HepG2 (cell line): ENCODE results near the gene P2RY2. TPM values are rescaled to one million over a fixed set of nuclear protein-coding genes. Genes with fewer than 3 reads are reported as not detected.

ENCODE experiments used
- ARID5B ChIP-seq: IDR thresholded peaks from 2 replicates; pipeline ENCODE4 v1.4.0; 2020; ENCODE audit warnings: mild to moderate bottlenecking, missing genetic modification reagents
- HNRNPK ChIP-seq: fragments of 200-400 bp; formaldehyde crosslinking; IDR thresholded peaks from 2 replicates; pipeline ENCODE4 v1.6.1; 2018; ENCODE audit warnings: low read length, low read depth, moderate library complexity, mild to moderate bottlenecking; ENCODE audit not compliant: poor library complexity, severe bottlenecking
- IRF9 ChIP-seq: sonication (generic); formaldehyde crosslinking; IDR thresholded peaks from 2 replicates; pipeline ENCODE4 v1.8.0; 2022; ENCODE audit warnings: missing genetic modification reagents, mild to moderate bottlenecking, borderline replicate concordance
- MEF2D ChIP-seq: sonication (generic); formaldehyde crosslinking; IDR thresholded peaks from 2 replicates; pipeline ENCODE4 v1.5.1; 2020; ENCODE audit warnings: mild to moderate bottlenecking, missing genetic modification reagents
- PITX1 ChIP-seq: sonication (generic); formaldehyde crosslinking; IDR thresholded peaks from 2 replicates; pipeline ENCODE4 v1.5.1; 2020; ENCODE audit warnings: mild to moderate bottlenecking, missing genetic modification reagents
- SCMH1 ChIP-seq: sonication (generic); formaldehyde crosslinking; IDR thresholded peaks from 2 replicates; pipeline ENCODE4 v1.9.0; 2021; ENCODE audit warnings: missing genetic modification reagents, mild to moderate bottlenecking, borderline replicate concordance
- SKIL ChIP-seq: sonication (generic); formaldehyde crosslinking; IDR thresholded peaks from 2 replicates; pipeline ENCODE4 v1.8.0; 2022; ENCODE audit warnings: missing genetic modification reagents, mild to moderate bottlenecking, moderate library complexity, borderline replicate concordance
- SMAD1 ChIP-seq: sonication (generic); formaldehyde crosslinking; IDR thresholded peaks from 2 replicates; pipeline ENCODE4 v1.4.0; 2020; ENCODE audit warnings: missing genetic modification reagents, low read depth, mild to moderate bottlenecking, borderline replicate concordance
- SRSF1 ChIP-seq: fragments of 200-400 bp; formaldehyde crosslinking; optimal IDR thresholded peaks from 2 replicates; pipeline ENCODE3; 2017; ENCODE audit warnings: mild to moderate bottlenecking, low read depth, low read length, moderate library complexity
- YEATS4 ChIP-seq: sonication (generic); formaldehyde crosslinking; IDR thresholded peaks from 2 replicates; pipeline ENCODE4 v1.4.0; 2020; ENCODE audit warnings: missing genetic modification reagents, borderline replicate concordance
- ZBTB1 ChIP-seq: sonication (generic); formaldehyde crosslinking; IDR thresholded peaks from 2 replicates; pipeline ENCODE4 v1.4.0; 2020; ENCODE audit warnings: missing genetic modification reagents, borderline replicate concordance
- ZBTB7A ChIP-seq: sonication (generic); formaldehyde crosslinking; IDR thresholded peaks from 2 replicates; pipeline ENCODE4 v1.8.0; 2022; ENCODE audit warnings: mild to moderate bottlenecking, missing genetic modification reagents
- ZMAT3 ChIP-seq: sonication (generic); formaldehyde crosslinking; conservative IDR thresholded peaks from 2 replicates; pipeline ENCODE4 v1.7.0; 2021; ENCODE audit warnings: missing genetic modification reagents
- ZNF574 ChIP-seq: sonication (generic); formaldehyde crosslinking; IDR thresholded peaks from 2 replicates; pipeline ENCODE4 v1.4.0; 2020; ENCODE audit warnings: missing genetic modification reagents
- ZNF781 ChIP-seq: sonication (generic); formaldehyde crosslinking; IDR thresholded peaks from 2 replicates; pipeline ENCODE4 v1.5.1; 2020; ENCODE audit warnings: borderline replicate concordance, mild to moderate bottlenecking, missing genetic modification reagents; ENCODE audit errors: not compliant biosample characterization
- ZNF792 ChIP-seq: IDR thresholded peaks from 2 replicates; pipeline ENCODE4 v1.6.1; 2016
- ZNF891 ChIP-seq: sonication (generic); formaldehyde crosslinking; IDR thresholded peaks from 2 replicates; pipeline ENCODE4 v1.5.0; 2020; ENCODE audit warnings: mild to moderate bottlenecking, missing genetic modification reagents
- polyA plus RNA-seq, 8 experiments: library from polyadenylated mRNA; depleted of rRNA in 3 of 8; stranded (reverse) in 7 of 8; unstranded in 1 of 8; fragments of >200 nt; fragmentation: Illumina TruSeq in 4 of 8; extraction: Trizol in 4 of 8; gene quantifications; 2 replicates each; pipeline versions ENCODE4 v1.2.1 to v1.2.3, GENCODE V29; 2011 to 2016; ENCODE audit warnings: low read depth in 4 of 8, missing spikeins in 1 of 8, mixed read lengths in 1 of 8; ENCODE audit not compliant: insufficient read depth in 1 of 8
- total RNA-seq, 5 experiments: library from RNA; depleted of rRNA; stranded (reverse); fragments of >200 nt; fragmentation: Illumina TruSeq; extraction: Trizol; gene quantifications; 2 replicates each; pipeline ENCODE4 v1.2.3, GENCODE V29; 2016; ENCODE audit warnings: low read depth in 1 of 5

P2RY2 gene
- total and polyA plus RNA-seq, 2 of the 13 experiments (the other 11 are each of a cell fraction or from before 2014, with no cell fraction given), result 0.95 to 3.1 TPM

GRCh38 chr11:73184953-73185671, 33.0 kb upstream of the P2RY2 start (continued):
- no peak for TF ChIP-seq YEATS4 (CRISPR knock-in tag)
- TF ChIP-seq ZMAT3 (CRISPR knock-in tag), result no peak
- no peak for TF ChIP-seq MEF2D (CRISPR knock-in tag)
- no peak for TF ChIP-seq ZBTB7A (CRISPR knock-in tag)
- TF ChIP-seq PITX1, result no peak
- no peak for TF ChIP-seq SRSF1
- no peak for TF ChIP-seq HNRNPK
- TF ChIP-seq ZNF781, result no peak
- TF ChIP-seq ZNF574 (CRISPR knock-in tag), result peak; percentile 57
- TF ChIP-seq ZNF891 (CRISPR knock-in tag), result no peak
- TF ChIP-seq ZBTB1 (CRISPR knock-in tag), result no peak
- no peak for TF ChIP-seq ZNF792
- TF ChIP-seq ARID5B (CRISPR knock-in tag), result no peak
- TF ChIP-seq SKIL, result no peak
- 0 out of 2 replicates have a peak, but pooled peaks have one; percentile 31 for TF ChIP-seq IRF9 (CRISPR knock-in tag)
- no peak for TF ChIP-seq SCMH1
- TF ChIP-seq SMAD1 (CRISPR knock-in tag), result no peak
